ENCODE data around the gene EHMT2.

The EHMT2 gene

GRCh38 chr6:31888276-31889258 lies 8.9 kb downstream of the EHMT2 start:
- H3K9me3 ChIP-seq (ENCODE audit: insufficient read depth, low read length): no peaks in the 10 kb centered on the region
- no peak overlapping the region for H3K4me2 ChIP-seq (ENCODE audit: low read length)
- H3K36me3 ChIP-seq (replicated peaks; ENCODE audit: low read depth, low read length): peaks cover 12% of the 10 kb centered on the region
- no peaks in the 10 kb centered on the region for H3K27me3 ChIP-seq (ENCODE audit: low read depth, low read length)
- no peak overlapping the region for H3K9ac ChIP-seq (ENCODE audit: low read length)
- TF ChIP-seq CTCF (IDR thresholded peaks at IDR 0.05; ENCODE audit: low read depth, low read length) (peak; percentile 70), EZH2phosphoT487 (IDR thresholded peaks at IDR 0.05; ENCODE audit: low read depth) (no peak)
- no peak overlapping the region for H3K27ac ChIP-seq (ENCODE audit: low read length)
- no peak overlapping the region for H2AFZ ChIP-seq (ENCODE audit: low read depth, low read length)
- H4K20me1 ChIP-seq (ENCODE audit: insufficient read depth, low read length): no peaks in the 10 kb centered on the region
- H3K79me2 ChIP-seq (ENCODE audit: low read length): no peaks in the 10 kb centered on the region
- no peaks in the 10 kb centered on the region for H3K4me1 ChIP-seq (ENCODE audit: low read length)
- no peak overlapping the region for H3K4me3 ChIP-seq (ENCODE audit: low read length)

DNA sequence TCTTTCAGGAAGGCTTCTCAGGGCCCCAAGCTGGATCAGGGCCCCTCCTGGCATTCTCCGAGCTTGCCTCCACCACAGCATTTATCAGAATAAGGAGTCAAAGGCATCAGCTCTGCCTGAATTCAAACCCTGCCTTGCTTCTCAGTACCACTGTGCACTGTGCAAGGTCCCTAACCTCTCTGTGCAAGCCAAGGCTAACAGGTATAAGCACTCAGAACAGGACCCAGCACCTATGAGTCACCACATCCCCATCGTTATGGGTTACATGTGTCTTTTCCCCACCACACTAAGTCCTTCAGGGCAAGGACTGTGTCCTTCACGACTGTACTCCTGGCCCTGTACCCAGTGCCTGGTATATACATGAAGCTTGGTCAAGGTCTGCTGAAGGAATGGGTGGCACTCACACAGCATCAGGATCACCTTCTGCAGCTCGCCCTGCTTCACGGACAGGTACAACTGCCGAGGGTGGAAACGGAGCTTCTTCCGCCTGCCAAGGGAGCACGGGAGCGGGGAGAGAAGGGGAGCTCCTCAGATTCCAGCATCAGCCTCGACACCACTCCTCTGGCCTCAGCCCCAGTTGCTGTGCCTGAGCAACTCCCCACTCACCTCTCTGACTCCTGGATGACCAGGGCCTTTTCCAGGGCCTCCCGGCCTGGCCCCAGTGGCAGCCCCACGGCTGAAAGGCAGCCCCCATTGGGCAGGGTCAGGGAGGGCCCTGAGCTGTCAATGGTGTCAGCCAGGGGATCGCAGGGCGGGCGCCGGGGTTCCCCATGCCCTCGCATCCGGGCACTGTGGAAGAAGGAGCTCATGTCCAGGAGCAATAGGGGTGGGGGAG lies 10.1 kb downstream of the EHMT2 start:
- Histone ChIP-seq H3K4me3 (ENCODE audit: low read length) (no peak overlapping the region), H3K9ac (ENCODE audit: low read length) (no peak overlapping the region), H3K4me1 (ENCODE audit: low read length) (no peaks in the 10 kb centered on the region), H3K4me2 (ENCODE audit: low read length) (no peak overlapping the region), H3K27me3 (ENCODE audit: low read depth, low read length) (no peaks in the 10 kb centered on the region), H3K79me2 (ENCODE audit: low read length) (no peaks in the 10 kb centered on the region), H3K36me3 (replicated peaks; ENCODE audit: low read depth, low read length) (peaks cover 10% of the 10 kb centered on the region), H2AFZ (ENCODE audit: low read depth, low read length) (no peak overlapping the region), H3K9me3 (ENCODE audit: insufficient read depth, low read length) (no peaks in the 10 kb centered on the region), H3K27ac (ENCODE audit: low read length) (no peak overlapping the region), H4K20me1 (ENCODE audit: insufficient read depth, low read length) (no peaks in the 10 kb centered on the region)
- TF ChIP-seq CTCF (IDR thresholded peaks at IDR 0.05; ENCODE audit: low read depth, low read length) (no peak), EZH2phosphoT487 (IDR thresholded peaks at IDR 0.05; ENCODE audit: low read depth) (no peak)

GRCh38 chr6:31886541-31886991 lies 10.9 kb downstream of the EHMT2 start:
- Histone ChIP-seq H3K36me3 (replicated peaks; ENCODE audit: low read depth, low read length) (peaks cover 10% of the 10 kb centered on the region), H3K27ac (ENCODE audit: low read length) (no peak overlapping the region), H3K9me3 (ENCODE audit: insufficient read depth, low read length) (no peaks in the 10 kb centered on the region), H3K9ac (ENCODE audit: low read length) (no peak overlapping the region), H4K20me1 (ENCODE audit: insufficient read depth, low read length) (no peaks in the 10 kb centered on the region), H3K27me3 (ENCODE audit: low read depth, low read length) (no peaks in the 10 kb centered on the region), H3K4me3 (ENCODE audit: low read length) (no peak overlapping the region), H3K79me2 (ENCODE audit: low read length) (no peaks in the 10 kb centered on the region), H3K4me1 (ENCODE audit: low read length) (no peaks in the 10 kb centered on the region), H3K4me2 (ENCODE audit: low read length) (no peak overlapping the region), H2AFZ (ENCODE audit: low read depth, low read length) (no peak overlapping the region)
- TF ChIP-seq EZH2phosphoT487 (IDR thresholded peaks at IDR 0.05; ENCODE audit: low read depth): no peak
- no peak for TF ChIP-seq CTCF (IDR thresholded peaks at IDR 0.05; ENCODE audit: low read depth, low read length)

All from OCI-LY3 (cell line).